ENCODE data around the gene FRMD4A. TPM values are rescaled to one million over a fixed set of nuclear protein-coding genes. Genes with fewer than 3 reads are reported as not detected.

Gene FRMD4A
- total RNA-seq, 2 experiments from 2014 or later, result 3.1 to 3.7 TPM

GRCh38 chr10:13634207-13634606 is 696.5 kb downstream of the FRMD4A start:
- Histone ChIP-seq H3K4me3 (ENCODE audit: low read length) (no peak overlapping the region), H3K9me3 (ENCODE audit: control insufficient read depth in 1 of 2, insufficient read depth in 1 of 2, low read length in 2 of 2) (no peaks in the 10 kb centered on the region), H3K36me3 (ENCODE audit: insufficient read depth, low read length) (peaks cover 38% of the 10 kb centered on the region), H3K27me3 (ENCODE audit: control insufficient read depth in 1 of 2, insufficient read depth in 2 of 2, low read length in 2 of 2) (no peaks in the 10 kb centered on the region), H3K4me1 (ENCODE audit: insufficient read depth, low read length) (no peaks in the 10 kb centered on the region), H3K27ac (ENCODE audit: low read depth in 1 of 2, low read length in 2 of 2) (no peak overlapping the region)
- H3K4me1 Mint-ChIP-seq (ENCODE audit: low read depth), result no peaks in the 10 kb centered on the region
- no peak overlapping the region for H3K27ac Mint-ChIP-seq
- intact Hi-C loops (cut with DNase I, micrococcal nuclease), result no loop called here
- H3K4me3 Mint-ChIP-seq, result no peak overlapping the region
- DNase-seq (no peak), ATAC-seq (ENCODE audit: poor library complexity) (no peak)
- peaks cover 92% of the 10 kb centered on the region for H3K36me3 Mint-ChIP-seq (ENCODE audit: low read depth)
- POLR2A ChIA-PET, result no interaction called here
- H3K9me3 Mint-ChIP-seq, result no peaks in the 10 kb centered on the region
- no peaks in the 10 kb centered on the region for H3K27me3 Mint-ChIP-seq
- CTCF ChIA-PET, result no interaction called here
- TF ChIP-seq CTCF (IDR thresholded peaks at IDR 0.05), result no peak

GRCh38 chr10:13633689-13634088 is 697.0 kb downstream of the FRMD4A start:
- no peaks in the 10 kb centered on the region for H3K4me1 ChIP-seq (ENCODE audit: insufficient read depth, low read length)
- CTCF ChIA-PET, result interaction anchor here (0.5 kb wide), 1 partner anchor 43 kb away, joined by 3 read pairs; no protein-coding TSS in a partner anchor
- peaks cover 36% of the 10 kb centered on the region for H3K36me3 ChIP-seq (ENCODE audit: insufficient read depth, low read length)
- H3K4me3 ChIP-seq (ENCODE audit: low read length), result no peak overlapping the region
- ATAC-seq (ENCODE audit: poor library complexity) (no peak), DNase-seq (no peak)
- no peaks in the 10 kb centered on the region for H3K27me3 ChIP-seq (ENCODE audit: control insufficient read depth in 1 of 2, insufficient read depth in 2 of 2, low read length in 2 of 2)
- H3K36me3 Mint-ChIP-seq (ENCODE audit: low read depth), result peaks cover 92% of the 10 kb centered on the region
- no peaks in the 10 kb centered on the region for H3K4me1 Mint-ChIP-seq (ENCODE audit: low read depth)
- no peak for TF ChIP-seq CTCF (IDR thresholded peaks at IDR 0.05)
- intact Hi-C loops (cut with DNase I, micrococcal nuclease), result no loop called here
- no peaks in the 10 kb centered on the region for H3K9me3 Mint-ChIP-seq
- POLR2A ChIA-PET, result interaction anchor here (0.9 kb wide), 1 partner anchor 8 kb away, joined by 3 read pairs; no protein-coding TSS in a partner anchor
- H3K4me3 Mint-ChIP-seq, result no peak overlapping the region
- no peak overlapping the region for H3K27ac Mint-ChIP-seq
- H3K27me3 Mint-ChIP-seq, result no peaks in the 10 kb centered on the region
- no peaks in the 10 kb centered on the region for H3K9me3 ChIP-seq (ENCODE audit: control insufficient read depth in 1 of 2, insufficient read depth in 1 of 2, low read length in 2 of 2)
- no peak overlapping the region for H3K27ac ChIP-seq (ENCODE audit: low read depth in 1 of 2, low read length in 2 of 2)

GRCh38 chr10:13632884-13633440 is 697.8 kb downstream of the FRMD4A start:
- Histone ChIP-seq H3K36me3 (ENCODE audit: insufficient read depth, low read length) (peaks cover 29% of the 10 kb centered on the region), H3K4me1 (ENCODE audit: insufficient read depth, low read length) (no peaks in the 10 kb centered on the region), H3K9me3 (ENCODE audit: control insufficient read depth in 1 of 2, insufficient read depth in 1 of 2, low read length in 2 of 2) (no peaks in the 10 kb centered on the region), H3K27me3 (ENCODE audit: control insufficient read depth in 1 of 2, insufficient read depth in 2 of 2, low read length in 2 of 2) (no peaks in the 10 kb centered on the region), H3K27ac (ENCODE audit: low read depth in 1 of 2, low read length in 2 of 2) (no peak overlapping the region), H3K4me3 (ENCODE audit: low read length) (no peak overlapping the region)
- Mint-ChIP-seq H3K4me3 (no peak overlapping the region), H3K4me1 (ENCODE audit: low read depth) (no peaks in the 10 kb centered on the region), H3K36me3 (ENCODE audit: low read depth) (peaks cover 87% of the 10 kb centered on the region), H3K27ac (no peak overlapping the region), H3K27me3 (no peaks in the 10 kb centered on the region), H3K9me3 (no peaks in the 10 kb centered on the region)
- ATAC-seq (ENCODE audit: poor library complexity), result no peak
- no peak for TF ChIP-seq CTCF (IDR thresholded peaks at IDR 0.05)
- CTCF ChIA-PET, result no interaction called here
- DNase-seq, result no peak
- intact Hi-C loops (cut with DNase I, micrococcal nuclease), result no loop called here
- POLR2A ChIA-PET, result interaction anchor here (0.9 kb wide), 1 partner anchor 9 kb away, joined by 3 read pairs; no protein-coding TSS in a partner anchor
